Loucy (cell line): ENCODE results near the gene TBC1D8.

Experiments
- H2AFZ ChIP-seq: fragments of 200-600 bp; sonication (generic); 2 replicates; pipeline ENCODE4 v1.6.0; 2016; ENCODE audit warnings: antibody characterized with exemption, mild to moderate bottlenecking, low read length, moderate library complexity
- H3F3A ChIP-seq: fragments of 200-600 bp; 2 replicates; pipeline ENCODE4 v1.6.0; 2016; ENCODE audit warnings: antibody characterized with exemption, low read depth, mild to moderate bottlenecking
- H3K27me3 ChIP-seq: fragments of 200-600 bp; sonication (generic); 2 replicates; pipeline ENCODE4 v1.6.1; 2014; ENCODE audit warnings: low read length, mild to moderate bottlenecking; ENCODE audit not compliant: insufficient read depth, poor library complexity, severe bottlenecking
- H3K36me3 ChIP-seq: fragments of 200-600 bp; sonication (generic); 2 replicates; pipeline ENCODE4 v1.6.1; 2016; ENCODE audit warnings: low read length; ENCODE audit not compliant: insufficient read depth
- H3K4me1 ChIP-seq: fragments of 200-600 bp; sonication (generic); 2 replicates; pipeline ENCODE4 v1.5.1; 2014; ENCODE audit warnings: low read length, mild to moderate bottlenecking; ENCODE audit not compliant: insufficient read depth, poor library complexity, severe bottlenecking
- H3K4me2 ChIP-seq: fragments of 200-600 bp; sonication (generic); 2 replicates; pipeline ENCODE4 v1.6.0; 2014; ENCODE audit warnings: antibody characterized with exemption, low read length, low read depth, mild to moderate bottlenecking; ENCODE audit not compliant: poor library complexity, severe bottlenecking
- H3K4me3 ChIP-seq: fragments of 200-600 bp; sonication (generic); 2 replicates; pipeline ENCODE4 v1.5.1; 2014; ENCODE audit warnings: low read length, mild to moderate bottlenecking, mixed read lengths; ENCODE audit not compliant: poor library complexity, severe bottlenecking
- H3K79me2 ChIP-seq: fragments of 200-600 bp; sonication (generic); 2 replicates; pipeline ENCODE4 v1.6.1; 2014; ENCODE audit warnings: low read length; ENCODE audit not compliant: insufficient read depth
- H3K9ac ChIP-seq: fragments of 200-600 bp; sonication (generic); 2 replicates; pipeline ENCODE4 v1.6.0; 2014; ENCODE audit warnings: mild to moderate bottlenecking, low read depth, low read length, moderate library complexity; ENCODE audit not compliant: poor library complexity, severe bottlenecking
- H3K9me2 ChIP-seq: fragments of 200-600 bp; sonication (generic); replicated peaks from 2 replicates; pipeline ENCODE4 v1.6.1; 2016; ENCODE audit warnings: low read depth, low read length, mixed read lengths
- H3K9me3 ChIP-seq: fragments of 200-600 bp; sonication (generic); 2 replicates; pipeline ENCODE4 v1.6.1; 2014; ENCODE audit warnings: mild to moderate bottlenecking, antibody characterized with exemption, low read length, low read depth; ENCODE audit not compliant: insufficient read depth
- H4K20me1 ChIP-seq: fragments of 200-600 bp; sonication (generic); 2 replicates; pipeline ENCODE4 v1.6.0; 2014; ENCODE audit warnings: antibody characterized with exemption, low read length, mild to moderate bottlenecking; ENCODE audit not compliant: insufficient read depth, poor library complexity, severe bottlenecking
- CTCF ChIP-seq: fragments of 200-600 bp; sonication (generic); conservative IDR thresholded peaks from 2 replicates; pipeline ENCODE4 v1.5.1; 2014; ENCODE audit warnings: mild to moderate bottlenecking, antibody characterized with exemption, low read length
- EZH2phosphoT487 ChIP-seq: fragments of 200-600 bp; IDR thresholded peaks from 2 replicates; pipeline ENCODE4 v1.6.1; 2018; ENCODE audit warnings: antibody characterized with exemption, mild to moderate bottlenecking, moderate library complexity, borderline replicate concordance

TBC1D8 gene

GRCh38 chr2:100972452-100972851 lies 178.7 kb downstream of the TBC1D8 start:
- Histone ChIP-seq H3K9ac (no peak overlapping the region), H4K20me1 (no peaks in the 10 kb centered on the region), H3F3A (no peaks in the 10 kb centered on the region), H3K9me3 (no peaks in the 10 kb centered on the region), H3K79me2 (no peaks in the 10 kb centered on the region), H3K4me3 (no peak overlapping the region), H3K27me3 (no peaks in the 10 kb centered on the region), H3K4me1 (no peaks in the 10 kb centered on the region), H2AFZ (no peak overlapping the region), H3K4me2 (no peak overlapping the region), H3K9me2 (no peaks in the 10 kb centered on the region), H3K36me3 (no peaks in the 10 kb centered on the region)
- TF ChIP-seq EZH2phosphoT487 (no peak), CTCF (no peak)

GRCh38 chr2:100971221-100971620 lies 180.0 kb downstream of the TBC1D8 start:
- Histone ChIP-seq H3F3A (no peaks in the 10 kb centered on the region), H3K4me3 (no peak overlapping the region), H2AFZ (no peak overlapping the region), H3K9ac (no peak overlapping the region), H3K79me2 (no peaks in the 10 kb centered on the region), H3K4me1 (no peaks in the 10 kb centered on the region), H3K27me3 (no peaks in the 10 kb centered on the region), H3K9me3 (no peaks in the 10 kb centered on the region), H3K4me2 (no peak overlapping the region), H3K36me3 (no peaks in the 10 kb centered on the region), H4K20me1 (no peaks in the 10 kb centered on the region), H3K9me2 (no peaks in the 10 kb centered on the region)
- TF ChIP-seq EZH2phosphoT487 (no peak), CTCF (no peak)

GRCh38 chr2:100969998-100970397 lies 181.2 kb downstream of the TBC1D8 start:
- Histone ChIP-seq H3K79me2 (no peaks in the 10 kb centered on the region), H3K4me1 (no peaks in the 10 kb centered on the region), H3K27me3 (no peaks in the 10 kb centered on the region), H3K9me2 (no peaks in the 10 kb centered on the region), H3K4me2 (no peak overlapping the region), H4K20me1 (no peaks in the 10 kb centered on the region), H2AFZ (no peak overlapping the region), H3K4me3 (no peak overlapping the region), H3F3A (no peaks in the 10 kb centered on the region), H3K9ac (no peak overlapping the region), H3K36me3 (no peaks in the 10 kb centered on the region), H3K9me3 (no peaks in the 10 kb centered on the region)
- TF ChIP-seq EZH2phosphoT487: no peak
- no peak for TF ChIP-seq CTCF
